Activated naive CD8-positive, alpha-beta T cell treated with anti-CD3 and anti-CD28 coated beads, Interleukin-2, amount 10 ng/mL, durations not matched to agents 7 days and 5 days (primary cell): ENCODE data around the gene PPP2R5C. TPM values are rescaled to one million over a fixed set of nuclear protein-coding genes. Genes with fewer than 3 reads are reported as not detected.

Experiments used
- ATAC-seq: fragments of 150-1000 bp; cut with Tn5 transposase; one replicate; pipeline ENCODE4 v1.10.0; 2021; ENCODE audit warnings: low read depth, moderate library complexity
- POLR2A ChIA-PET: fragments of 350-600 bp; sonication (Branson Sonifier 250); formaldehyde crosslinking; loops from one replicate; lab custom pipeline; 2021; ENCODE audit warnings: antibody characterized with exemption; lab: Charles Lee
- DNase-seq: peaks from one replicate; pipeline ENCODE4 v3.0.0; 2021
- H3K27ac Mint-ChIP-seq: one replicate; pipeline ENCODE4 v1.8.0; 2022; ENCODE audit warnings: mild to moderate bottlenecking, mixed read lengths
- H3K27me3 Mint-ChIP-seq: one replicate; pipeline ENCODE4 v1.8.0; 2022; ENCODE audit warnings: mild to moderate bottlenecking, moderate library complexity, mixed read lengths
- H3K36me3 Mint-ChIP-seq: one replicate; pipeline ENCODE4 v1.8.0; 2021; ENCODE audit warnings: mild to moderate bottlenecking, mixed read lengths
- H3K4me1 Mint-ChIP-seq: one replicate; pipeline ENCODE4 v1.8.0; 2021; ENCODE audit warnings: mixed read lengths
- H3K4me3 Mint-ChIP-seq: one replicate; pipeline ENCODE4 v1.8.0; 2022; ENCODE audit warnings: mild to moderate bottlenecking, moderate library complexity, mixed read lengths
- H3K9me3 Mint-ChIP-seq: one replicate; pipeline ENCODE4 v1.8.0; 2021; ENCODE audit warnings: mixed read lengths
- total RNA-seq, 2 experiments: library from RNA; stranded (reverse); gene quantifications; one replicate each; pipeline ENCODE4 v1.2.3, GENCODE V29; 2021

PPP2R5C gene
- total RNA-seq, 2 experiments from 2014 or later, result 369 to 382 TPM

GRCh38 chr14:101851736-101852405 is 90.4 kb downstream of the PPP2R5C start:
- no peaks in the 10 kb centered on the region for H3K27me3 Mint-ChIP-seq
- H3K27ac Mint-ChIP-seq, result no peak overlapping the region
- peaks cover 55% of the 10 kb centered on the region for H3K4me1 Mint-ChIP-seq
- no peak overlapping the region for H3K4me3 Mint-ChIP-seq
- no peak for ATAC-seq
- H3K9me3 Mint-ChIP-seq, result no peaks in the 10 kb centered on the region
- H3K36me3 Mint-ChIP-seq, result peaks cover 19% of the 10 kb centered on the region
- POLR2A ChIA-PET, result interaction anchor here (0.7 kb wide), 1 partner anchor 48 kb away, joined by 4 read pairs; no protein-coding TSS in a partner anchor
- no peak for DNase-seq

GRCh38 chr14:101852785-101853184 is 91.3 kb downstream of the PPP2R5C start:
- no peak overlapping the region for H3K27ac Mint-ChIP-seq
- ATAC-seq, result no peak
- H3K36me3 Mint-ChIP-seq, result peaks cover 22% of the 10 kb centered on the region
- DNase-seq, result no peak
- POLR2A ChIA-PET, result no interaction called here
- peaks cover 56% of the 10 kb centered on the region for H3K4me1 Mint-ChIP-seq
- H3K4me3 Mint-ChIP-seq, result no peak overlapping the region
- H3K27me3 Mint-ChIP-seq, result no peaks in the 10 kb centered on the region
- no peaks in the 10 kb centered on the region for H3K9me3 Mint-ChIP-seq

- H3K9me3 Mint-ChIP-seq, result no peaks in the 10 kb centered on the region
- DNase-seq, result no peak
- no peaks in the 10 kb centered on the region for H3K27me3 Mint-ChIP-seq
- POLR2A ChIA-PET, result interaction anchor here (1.2 to 1.3 kb wide), 2 partner anchors 29 to 83 kb away, joined by 3 to 4 read pairs; no protein-coding TSS in a partner anchor
- no peak overlapping the region for H3K27ac Mint-ChIP-seq
- ATAC-seq, result no peak
- H3K4me3 Mint-ChIP-seq, result no peak overlapping the region
- H3K4me1 Mint-ChIP-seq, result peaks cover 54% of the 10 kb centered on the region
- peaks cover 23% of the 10 kb centered on the region for H3K36me3 Mint-ChIP-seq
Measured at GRCh38 chr14:101853455-101854018, 92.0 kb downstream of the PPP2R5C start.

GRCh38 chr14:101854366-101854765 is 92.9 kb downstream of the PPP2R5C start:
- Mint-ChIP-seq H3K4me1 (peaks cover 54% of the 10 kb centered on the region), H3K9me3 (no peaks in the 10 kb centered on the region), H3K27ac (peak overlapping the region; percentile 74), H3K36me3 (peaks cover 28% of the 10 kb centered on the region), H3K27me3 (no peaks in the 10 kb centered on the region), H3K4me3 (peak overlapping the region; percentile 35)
- DNase-seq (no peak), ATAC-seq (peak; percentile 83)
- POLR2A ChIA-PET, result interaction anchor here (1.2 to 1.3 kb wide), 2 partner anchors 30 to 83 kb away, joined by 3 to 4 read pairs; no protein-coding TSS in a partner anchor

- no peaks in the 10 kb centered on the region for H3K27me3 Mint-ChIP-seq
- no peaks in the 10 kb centered on the region for H3K9me3 Mint-ChIP-seq
- peaks cover 34% of the 10 kb centered on the region for H3K36me3 Mint-ChIP-seq
- no peak overlapping the region for H3K4me3 Mint-ChIP-seq
- no peak overlapping the region for H3K27ac Mint-ChIP-seq
- H3K4me1 Mint-ChIP-seq, result peaks cover 47% of the 10 kb centered on the region
- ATAC-seq (no peak), DNase-seq (no peak)
- POLR2A ChIA-PET, result no interaction called here
Measured at GRCh38 chr14:101855958-101856357, 94.4 kb downstream of the PPP2R5C start.

- DNase-seq, result no peak
- H3K4me1 Mint-ChIP-seq, result peaks cover 48% of the 10 kb centered on the region
- H3K27me3 Mint-ChIP-seq, result no peaks in the 10 kb centered on the region
- H3K4me3 Mint-ChIP-seq, result no peak overlapping the region
- POLR2A ChIA-PET, result no interaction called here
- ATAC-seq, result no peak
- H3K9me3 Mint-ChIP-seq, result no peaks in the 10 kb centered on the region
- no peak overlapping the region for H3K27ac Mint-ChIP-seq
- peaks cover 37% of the 10 kb centered on the region for H3K36me3 Mint-ChIP-seq
Measured at GRCh38 chr14:101856536-101856935, 95.0 kb downstream of the PPP2R5C start.

- H3K27me3 Mint-ChIP-seq, result no peaks in the 10 kb centered on the region
- no peak overlapping the region for H3K4me3 Mint-ChIP-seq
- peaks cover 39% of the 10 kb centered on the region for H3K36me3 Mint-ChIP-seq
Measured at GRCh38 chr14:101857226-101857625, 95.7 kb downstream of the PPP2R5C start.

GRCh38 chr14:101858791-101859537 is 97.5 kb downstream of the PPP2R5C start:
- Mint-ChIP-seq H3K4me1 (peaks cover 35% of the 10 kb centered on the region), H3K27me3 (no peaks in the 10 kb centered on the region), H3K4me3 (peak overlapping the region; percentile 33), H3K27ac (peak overlapping the region; percentile 71), H3K9me3 (no peaks in the 10 kb centered on the region), H3K36me3 (peaks cover 44% of the 10 kb centered on the region)
- DNase-seq (no peak), ATAC-seq (no peak)
- POLR2A ChIA-PET, result no interaction called here

More at GRCh38 chr14:101857226-101857625, 95.7 kb downstream of the PPP2R5C start:
- ATAC-seq (no peak), DNase-seq (no peak)
- Mint-ChIP-seq H3K9me3 (no peaks in the 10 kb centered on the region), H3K4me1 (peaks cover 43% of the 10 kb centered on the region), H3K27ac (no peak overlapping the region)
- POLR2A ChIA-PET, result no interaction called here

- Mint-ChIP-seq H3K27ac (no peak overlapping the region), H3K36me3 (peaks cover 46% of the 10 kb centered on the region), H3K9me3 (no peaks in the 10 kb centered on the region), H3K4me1 (peaks cover 29% of the 10 kb centered on the region), H3K4me3 (no peak overlapping the region), H3K27me3 (no peaks in the 10 kb centered on the region)
- POLR2A ChIA-PET, result no interaction called here
- DNase-seq (no peak), ATAC-seq (no peak)
Measured at GRCh38 chr14:101859538-101859902, 98.0 kb downstream of the PPP2R5C start.

GRCh38 chr14:101859958-101860357 is 98.4 kb downstream of the PPP2R5C start:
- DNase-seq (no peak), ATAC-seq (no peak)
- Mint-ChIP-seq H3K27ac (peak overlapping the region; percentile 18), H3K4me1 (peaks cover 26% of the 10 kb centered on the region), H3K4me3 (no peak overlapping the region), H3K27me3 (no peaks in the 10 kb centered on the region), H3K36me3 (peaks cover 49% of the 10 kb centered on the region), H3K9me3 (no peaks in the 10 kb centered on the region)
- POLR2A ChIA-PET, result no interaction called here

- Mint-ChIP-seq H3K4me1 (peaks cover 17% of the 10 kb centered on the region), H3K9me3 (no peaks in the 10 kb centered on the region), H3K27ac (no peak overlapping the region), H3K27me3 (no peaks in the 10 kb centered on the region), H3K4me3 (no peak overlapping the region), H3K36me3 (peaks cover 51% of the 10 kb centered on the region)
- no peak for DNase-seq
- POLR2A ChIA-PET, result no interaction called here
- ATAC-seq, result no peak
Measured at GRCh38 chr14:101861464-101861863, 100.0 kb downstream of the PPP2R5C start.

- Mint-ChIP-seq H3K27me3 (no peaks in the 10 kb centered on the region), H3K36me3 (peaks cover 46% of the 10 kb centered on the region), H3K9me3 (no peaks in the 10 kb centered on the region), H3K27ac (no peak overlapping the region), H3K4me3 (no peak overlapping the region), H3K4me1 (peaks cover 15% of the 10 kb centered on the region)
- no peak for ATAC-seq
- POLR2A ChIA-PET, result no interaction called here
- DNase-seq, result no peak
Measured at GRCh38 chr14:101862177-101862576, 100.7 kb downstream of the PPP2R5C start.

- DNase-seq (no peak), ATAC-seq (no peak)
- no peak overlapping the region for H3K27ac Mint-ChIP-seq
- POLR2A ChIA-PET, result no interaction called here
- H3K9me3 Mint-ChIP-seq, result no peaks in the 10 kb centered on the region
- no peaks in the 10 kb centered on the region for H3K27me3 Mint-ChIP-seq
- peaks cover 42% of the 10 kb centered on the region for H3K36me3 Mint-ChIP-seq
- H3K4me3 Mint-ChIP-seq, result no peak overlapping the region
- peaks cover 15% of the 10 kb centered on the region for H3K4me1 Mint-ChIP-seq
Measured at GRCh38 chr14:101862711-101863110, 101.2 kb downstream of the PPP2R5C start.
